Lung microvascular endothelial cell (primary cell): ENCODE data around the gene IGSF9. TPM values are rescaled to one million over a fixed set of nuclear protein-coding genes. Genes with fewer than 3 reads are reported as not detected.

Experiments
- DNase-seq, 2 donors: peaks; one replicate each; pipeline versions ENCODE4 v3.0.0 to v3.0.0-alpha.2; 2010; ENCODE audit warnings: low read depth in 2 of 2
- total RNA-seq: library from RNA; depleted of rRNA; stranded (reverse); fragments of >200 nt; gene quantifications from 2 replicates; pipeline ENCODE4 v1.2.1, GENCODE V29; 2014

The IGSF9 gene
- total RNA-seq, 1 donor from 2014 or later = not detected

- no peak for DNase-seq
Observed at GRCh38 chr1:159974350-159974965, 29.0 kb upstream of the IGSF9 start.

DNA sequence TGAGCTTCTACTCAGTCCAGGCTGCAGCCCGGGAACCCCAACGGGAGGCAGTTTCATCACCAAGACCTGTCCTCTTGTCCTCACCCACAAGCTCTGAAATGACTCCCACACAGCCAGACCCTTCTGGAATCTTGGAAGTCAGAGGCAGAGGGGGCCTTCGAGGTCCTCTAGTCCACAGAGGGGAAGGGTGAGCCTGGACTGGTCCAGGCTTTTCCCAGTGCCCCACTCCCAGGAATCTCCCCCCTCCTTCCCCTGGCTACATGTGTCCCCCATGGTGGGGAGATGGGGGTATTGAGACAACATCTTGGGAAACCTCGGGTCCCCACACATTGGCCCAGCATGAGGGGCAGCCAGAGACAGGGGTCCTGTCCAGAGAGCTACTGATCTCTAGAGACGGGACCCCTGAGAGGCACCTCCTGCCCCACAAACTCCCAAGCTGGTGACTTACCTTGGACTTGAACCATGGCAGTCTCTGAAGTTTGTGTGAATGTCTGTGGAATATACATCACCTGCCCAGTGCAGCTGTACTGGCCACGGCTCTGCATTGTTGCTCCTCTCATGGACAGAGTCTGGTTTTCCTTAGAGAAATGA is 28.0 kb upstream of the IGSF9 start:
- DNase-seq = no peak

- no peak for DNase-seq
Observed at GRCh38 chr1:159972443-159973205, 27.2 kb upstream of the IGSF9 start.

DNA sequence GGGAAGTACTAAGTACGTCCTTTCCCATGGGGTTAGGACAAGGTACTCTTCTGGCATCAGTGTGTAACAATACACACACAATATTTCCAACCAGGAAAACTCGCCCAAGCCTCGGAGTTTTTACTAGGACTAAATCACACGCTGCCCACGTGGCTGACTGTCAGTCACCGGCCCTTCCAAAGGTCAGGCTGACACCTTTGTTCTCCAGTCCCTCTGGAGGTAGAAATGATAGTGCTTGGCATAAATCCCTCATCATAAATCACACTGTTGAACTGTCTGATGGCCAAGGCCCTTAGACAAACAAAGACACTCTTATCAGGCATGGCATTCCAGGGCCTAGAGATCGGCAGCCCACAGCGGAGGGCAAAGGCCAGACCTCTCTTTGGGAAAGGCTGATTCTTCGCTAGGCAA is 25.5 kb upstream of the IGSF9 start:
- DNase-seq = peak in 1 of 2 donors; percentile 37

DNA sequence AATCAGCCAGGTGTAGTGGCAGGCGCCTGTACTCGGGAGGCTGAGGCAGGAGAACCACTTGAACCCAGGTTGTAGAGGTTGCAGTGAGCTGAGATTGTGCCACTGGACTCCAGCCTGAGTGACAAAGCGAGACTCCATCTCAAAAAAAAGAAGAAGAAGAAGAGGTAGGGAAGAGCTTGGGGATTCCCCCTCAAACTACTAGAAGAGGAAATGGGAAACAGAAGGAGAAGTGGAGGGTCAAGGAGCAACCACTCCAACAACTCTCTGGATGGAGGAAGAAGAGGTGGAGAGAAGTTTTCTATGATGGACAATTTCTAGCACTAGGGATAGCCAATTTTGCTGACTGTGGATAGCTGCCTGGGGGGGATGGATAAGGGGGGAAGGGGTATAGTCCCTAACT is 23.5 kb upstream of the IGSF9 start:
- DNase-seq = no peak

DNA sequence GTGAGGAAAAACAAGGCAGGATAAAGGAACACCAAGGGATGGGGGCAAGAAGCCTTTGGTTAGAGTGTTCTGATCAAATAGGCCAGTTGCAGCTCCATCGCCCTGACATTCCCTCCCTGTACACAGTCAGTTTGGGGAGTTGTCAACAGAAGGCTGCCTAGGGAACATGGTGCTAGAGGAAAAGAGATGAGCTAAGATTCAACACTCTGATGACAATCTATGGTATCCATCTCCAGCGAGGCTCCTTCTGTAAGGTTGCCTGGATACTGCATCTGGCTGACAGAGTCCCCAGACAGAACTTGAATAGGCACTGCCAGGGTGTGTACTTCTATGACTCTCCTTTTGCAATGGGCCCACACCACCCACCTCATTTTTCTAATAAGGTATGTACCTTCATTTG is 19.9 kb upstream of the IGSF9 start:
- DNase-seq = no peak

- no peak for DNase-seq
Observed at GRCh38 chr1:159964144-159964543, 18.7 kb upstream of the IGSF9 start.

GRCh38 chr1:159962176-159962575 is 16.8 kb upstream of the IGSF9 start:
- DNase-seq = no peak

GRCh38 chr1:159961636-159962035 is 16.2 kb upstream of the IGSF9 start:
- DNase-seq = no peak

- no peak for DNase-seq
Observed at GRCh38 chr1:159960721-159961381, 15.4 kb upstream of the IGSF9 start.

DNA sequence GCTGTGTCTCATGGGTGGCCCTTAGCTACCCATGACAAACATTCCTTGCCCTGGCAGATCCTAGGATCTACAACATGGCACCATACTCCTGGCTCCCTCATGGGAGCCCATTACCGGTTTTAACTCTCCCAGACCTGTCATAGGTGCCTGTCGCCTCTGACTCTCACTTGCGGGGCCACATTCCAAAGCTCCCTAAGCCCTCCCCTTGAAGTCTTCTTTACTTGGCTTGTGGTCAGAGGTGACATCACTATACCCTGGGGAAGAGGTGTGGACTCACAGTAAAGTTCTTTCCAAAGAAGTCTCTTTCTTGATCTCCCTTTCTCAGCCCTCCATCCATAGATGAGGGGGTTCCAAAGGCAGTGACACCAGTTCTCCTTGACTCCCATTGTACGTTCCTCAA is 14.0 kb upstream of the IGSF9 start:
- no peak for DNase-seq

GRCh38 chr1:159958719-159959380 is 13.4 kb upstream of the IGSF9 start:
- DNase-seq = no peak

GRCh38 chr1:159957824-159958268 is 12.4 kb upstream of the IGSF9 start:
- no peak for DNase-seq

DNA sequence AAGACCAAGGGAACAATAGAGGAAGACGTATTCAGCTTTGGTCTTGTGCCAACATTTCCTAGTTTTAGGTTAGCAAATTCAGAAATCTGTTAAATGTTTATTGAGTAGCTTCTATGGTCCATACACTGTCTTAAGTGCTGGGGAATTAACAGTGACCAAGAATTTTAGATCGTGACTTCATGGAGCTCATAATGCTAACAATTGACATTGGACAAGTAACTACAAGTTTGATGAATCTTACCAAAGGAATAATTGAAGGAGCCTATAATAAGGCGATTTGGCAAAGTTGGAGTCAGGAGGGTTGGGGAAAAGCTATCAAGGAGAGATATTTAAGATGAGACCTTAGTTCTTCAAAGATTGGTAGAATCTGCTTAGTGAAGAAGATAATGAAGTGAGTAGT is 10.0 kb upstream of the IGSF9 start:
- DNase-seq = no peak

DNA sequence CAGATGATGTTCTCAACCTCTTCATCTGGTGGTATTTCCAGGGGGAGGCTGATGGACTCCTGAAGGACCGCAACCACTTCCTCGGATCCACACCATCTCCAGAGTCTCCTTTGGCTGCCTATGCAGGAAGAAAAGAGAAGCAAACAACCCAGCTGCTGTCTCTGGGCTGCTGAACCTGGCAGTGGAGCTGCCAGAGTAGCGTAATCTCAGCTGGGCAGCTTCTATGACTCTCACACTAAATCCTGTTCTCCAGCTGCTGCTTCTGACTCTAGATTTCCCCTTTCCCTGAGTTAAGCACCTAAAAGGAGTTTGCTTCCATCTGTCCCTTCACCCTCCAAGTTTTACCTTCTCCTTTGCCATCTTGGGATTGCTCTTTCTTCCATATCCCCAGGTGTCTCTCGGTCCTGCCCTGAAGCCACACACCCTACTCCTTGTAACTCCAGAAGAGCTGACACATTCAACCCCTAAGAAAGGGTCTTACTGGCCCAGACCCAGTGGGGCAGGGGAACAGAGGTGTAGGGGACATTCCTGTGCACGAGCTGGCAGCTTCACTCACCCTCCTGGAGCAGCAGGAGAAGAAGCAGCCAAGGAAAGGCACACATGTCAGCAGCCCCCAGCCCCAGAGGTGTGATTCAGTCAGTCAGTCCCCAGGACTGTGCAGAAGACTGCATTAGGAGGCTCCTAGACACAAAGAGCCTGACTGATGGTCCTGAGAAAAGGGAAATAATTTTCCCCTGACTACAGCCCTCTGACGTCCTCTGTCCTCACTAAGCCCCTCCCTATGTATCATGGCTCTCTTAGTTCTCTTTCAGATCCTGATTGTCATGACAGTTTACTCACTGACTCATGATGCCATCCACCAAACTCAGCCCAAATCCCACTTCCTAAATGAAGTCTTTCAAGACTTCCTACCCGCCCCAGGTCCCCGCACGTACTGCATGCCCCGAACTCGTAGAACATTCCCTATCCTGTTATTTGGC is 8.4 kb upstream of the IGSF9 start, which contains the start of gene SLAMF9:
Gene SLAMF9 (minus strand): TSS at position 702 of the 980 bp plus-strand sequence. CDS start 100 bp downstream, at position 602.
- peak in 1 of 2 donors; percentile 19 for DNase-seq

DNA sequence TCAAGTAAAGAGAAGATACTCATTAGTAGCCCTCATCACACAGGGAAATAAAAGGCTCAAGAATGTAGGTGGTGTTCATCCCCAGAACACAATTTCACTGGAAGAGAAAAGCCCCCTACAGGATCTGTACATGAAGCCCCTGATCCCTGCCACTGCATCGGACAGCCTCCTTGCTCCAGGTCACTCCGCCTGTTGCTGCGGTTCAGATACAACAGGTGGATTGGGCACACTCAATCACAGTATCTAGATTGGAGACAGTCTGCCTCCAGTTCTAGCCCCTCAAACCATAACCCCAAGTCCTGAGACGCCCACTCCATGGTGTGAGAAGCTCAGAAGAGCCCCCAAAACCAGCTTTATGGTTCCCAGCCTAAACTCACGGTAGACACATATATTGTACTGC is 7.5 kb upstream of the IGSF9 start:
- DNase-seq = no peak

- DNase-seq = no peak
Observed at GRCh38 chr1:159951551-159951950, 6.1 kb upstream of the IGSF9 start.

- no peak for DNase-seq
Observed at GRCh38 chr1:159951016-159951415, 5.6 kb upstream of the IGSF9 start.

DNA sequence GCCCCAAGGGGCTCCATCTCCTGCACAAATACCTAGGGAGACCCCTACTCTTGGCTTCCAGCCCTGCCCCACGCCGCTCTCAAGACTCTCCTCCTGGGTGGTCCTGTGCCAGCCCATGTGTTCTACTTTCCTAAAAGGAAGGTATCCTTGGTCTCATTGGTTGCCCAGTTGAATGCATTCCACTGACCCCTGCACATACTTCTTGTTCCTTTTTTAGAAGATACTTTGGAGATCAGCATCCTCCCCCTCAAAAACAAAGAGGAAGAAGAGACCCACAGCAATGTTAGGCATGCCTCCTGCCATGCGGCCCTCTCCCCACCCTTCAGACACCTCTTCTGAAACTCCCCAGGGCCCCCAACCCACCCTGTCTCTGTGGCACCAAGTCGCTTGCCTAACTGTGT is 4.6 kb upstream of the IGSF9 start:
- DNase-seq = no peak

DNA sequence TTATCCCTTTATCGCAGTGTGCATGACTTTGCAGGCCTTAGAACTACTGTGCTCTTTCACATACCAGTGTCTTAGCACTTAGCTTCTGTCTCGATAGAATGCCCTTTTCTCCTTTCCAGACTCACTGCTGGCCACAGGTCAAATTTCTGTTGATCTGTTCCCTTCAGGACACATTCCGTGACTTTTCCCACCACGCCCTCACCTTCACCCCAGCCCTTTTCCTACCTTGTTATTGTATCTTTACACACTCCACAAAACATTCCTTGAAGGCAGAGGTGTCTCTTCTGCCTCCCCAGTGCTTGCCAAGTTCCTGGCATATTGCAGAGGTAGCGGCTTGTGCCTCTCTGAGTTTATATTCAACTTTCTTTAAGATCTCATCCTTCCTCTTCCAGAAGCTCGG is 3.7 kb upstream of the IGSF9 start:
- DNase-seq = no peak
